HG03097 (cell line): ENCODE measurements around the gene TOP2A.

ENCODE experiments used
- ATAC-seq: cut with Tn5 transposase; IDR thresholded peaks from one replicate; pipeline ENCODE4 v1.9.1; 2021; ENCODE audit not compliant: unreplicated experiment, low FRiP score

TOP2A gene

DNA sequence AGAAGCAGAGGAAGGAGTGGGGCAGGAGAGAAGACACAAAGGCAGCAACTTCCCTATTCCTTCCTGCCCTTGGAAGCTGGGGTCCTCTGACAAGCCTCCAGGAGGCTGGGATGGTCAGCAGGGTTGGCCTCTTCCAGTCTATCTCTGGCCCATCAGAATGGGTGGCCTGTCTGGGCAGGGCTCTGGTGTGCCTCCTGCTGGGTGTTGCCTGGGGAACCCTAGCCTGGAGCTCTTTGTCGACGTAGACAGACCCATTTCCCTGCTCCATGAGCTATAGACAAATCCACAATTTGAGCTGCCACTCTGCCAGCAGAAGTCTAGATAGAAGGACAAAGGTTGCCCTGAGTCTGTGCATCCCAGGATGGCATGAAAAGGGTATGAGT, 36.9 kb upstream of the TOP2A start:
- ATAC-seq: no peak

DNA sequence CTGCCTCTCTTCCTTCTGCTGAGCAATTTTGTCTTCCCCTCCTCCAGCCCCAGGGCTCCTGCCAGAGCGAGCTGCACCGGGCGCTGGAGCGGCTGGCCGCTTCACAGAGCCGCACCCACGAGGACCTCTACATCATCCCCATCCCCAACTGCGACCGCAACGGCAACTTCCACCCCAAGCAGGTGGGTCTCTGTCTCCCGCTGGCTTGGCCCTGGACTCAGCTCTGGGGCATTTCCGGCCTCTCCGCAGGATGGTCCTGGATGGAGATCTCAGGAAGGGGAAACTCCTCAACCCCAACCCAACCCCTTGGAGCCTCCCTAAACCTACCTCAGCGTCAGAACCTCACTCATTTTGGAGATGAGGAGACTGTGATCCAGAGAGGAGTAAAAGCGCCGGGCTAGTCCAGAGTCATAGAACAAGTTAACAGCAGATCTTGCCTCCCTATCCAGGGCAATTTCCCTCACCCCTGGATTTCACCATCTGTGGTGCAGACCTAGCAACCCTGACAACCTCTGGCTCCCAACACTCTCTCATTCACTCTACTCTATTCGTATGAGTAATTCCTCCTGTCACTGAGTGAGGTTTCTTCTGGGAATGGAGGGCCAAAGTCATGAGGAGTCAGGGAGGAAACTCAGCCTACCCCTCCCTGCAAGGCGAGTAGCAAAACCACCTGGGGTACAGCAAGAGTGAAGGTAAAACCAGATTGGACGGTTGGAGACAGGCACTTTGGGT, 36.4 kb upstream of the TOP2A start:
- ATAC-seq: no peak

DNA sequence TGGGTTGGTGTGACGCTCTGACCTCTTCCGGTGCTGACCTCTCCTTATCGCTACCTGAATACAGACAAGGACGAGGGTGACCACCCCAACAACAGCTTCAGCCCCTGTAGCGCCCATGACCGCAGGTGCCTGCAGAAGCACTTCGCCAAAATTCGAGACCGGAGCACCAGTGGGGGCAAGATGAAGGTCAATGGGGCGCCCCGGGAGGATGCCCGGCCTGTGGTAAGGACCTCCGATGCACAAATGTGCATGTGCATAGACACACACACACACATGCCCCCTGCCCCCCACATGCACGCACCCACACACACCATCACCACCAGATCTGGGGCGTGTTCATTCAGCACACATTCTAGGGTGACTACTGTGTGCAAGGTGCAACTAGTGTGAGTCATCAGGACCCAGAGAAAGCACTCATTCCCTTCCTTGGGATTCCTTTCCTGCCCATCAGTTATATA, 35.3 kb upstream of the TOP2A start:
- ATAC-seq: no peak

DNA sequence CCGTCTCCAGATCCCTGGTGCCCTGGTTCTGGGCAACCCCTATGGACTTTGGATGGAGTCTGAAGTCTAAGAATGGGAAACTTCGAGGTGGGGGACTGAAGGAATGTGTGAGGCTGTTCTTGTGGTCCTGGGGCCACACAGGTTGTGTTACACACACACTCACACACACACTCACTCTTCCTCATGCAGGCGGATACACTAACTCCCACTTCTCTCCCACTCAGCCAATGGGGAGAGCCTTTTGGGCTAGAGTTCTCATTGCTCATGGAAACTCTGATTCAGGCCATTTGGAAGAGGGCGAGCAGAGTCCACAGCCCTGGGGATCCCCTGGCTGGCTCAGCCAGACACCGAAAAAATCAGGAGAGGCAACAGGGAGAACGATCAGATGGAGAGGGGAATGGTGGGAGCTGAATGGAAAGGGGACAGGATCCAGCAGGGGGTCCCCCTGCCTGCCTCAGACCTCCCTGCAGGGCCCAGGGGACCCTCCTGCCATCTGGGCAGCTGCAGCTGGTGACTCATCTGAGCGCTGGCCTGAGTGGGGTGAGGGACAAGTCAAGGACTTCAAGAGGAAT, 34.6 kb upstream of the TOP2A start:
- no peak for ATAC-seq

GRCh38 chr17:40451420-40451819, 33.7 kb upstream of the TOP2A start:
- no peak for ATAC-seq

DNA sequence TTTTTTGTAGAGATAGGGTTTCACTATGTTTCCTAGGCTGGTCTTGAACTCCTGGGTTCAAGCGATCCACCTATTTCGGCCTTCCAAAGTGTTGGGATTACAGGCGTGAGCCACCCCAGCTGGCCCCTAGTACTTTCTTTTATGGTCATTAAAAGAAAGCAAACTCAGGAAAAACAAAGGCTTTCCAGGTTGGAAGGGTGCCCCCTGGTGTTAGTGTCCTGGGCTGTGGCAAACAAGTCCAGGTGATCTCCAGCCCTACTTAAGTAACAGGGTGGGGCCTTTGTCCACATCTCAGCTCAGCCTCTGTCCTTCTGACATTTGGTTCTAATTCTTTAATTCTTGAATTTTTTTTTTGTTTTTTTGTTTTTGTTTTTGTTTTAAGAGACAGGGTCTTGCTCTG, 32.5 kb upstream of the TOP2A start:
- ATAC-seq: no peak

DNA sequence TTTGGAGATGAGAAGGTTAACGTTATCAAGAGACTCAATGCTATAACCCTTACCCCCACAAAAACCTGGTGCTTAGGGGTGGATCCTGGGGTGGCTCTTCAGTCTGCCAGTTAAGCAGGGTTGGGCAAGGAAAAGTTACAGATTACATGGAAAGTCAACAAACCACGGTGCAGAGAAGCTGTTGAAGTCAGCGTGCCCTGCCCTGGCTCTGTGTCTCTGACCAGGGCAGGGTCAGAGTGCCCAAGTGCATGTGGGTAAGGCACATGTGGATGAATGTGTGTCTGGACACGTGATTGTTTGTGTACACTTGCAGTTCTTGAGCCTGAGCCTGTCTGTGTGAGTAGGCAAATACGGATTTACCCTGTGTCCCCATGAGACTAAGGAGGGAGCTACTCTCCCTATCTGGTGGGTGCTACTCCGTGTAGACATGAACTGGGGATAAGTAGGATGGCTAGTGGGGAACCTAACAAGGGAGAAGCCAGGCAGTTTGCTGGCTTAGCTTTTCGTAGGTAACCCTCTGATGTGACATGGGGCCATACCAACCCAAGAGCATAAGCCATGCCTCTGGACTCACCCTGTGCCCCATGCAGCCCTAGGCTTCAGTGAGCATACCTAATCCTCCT, 31.1 kb upstream of the TOP2A start:
- ATAC-seq: no peak

DNA sequence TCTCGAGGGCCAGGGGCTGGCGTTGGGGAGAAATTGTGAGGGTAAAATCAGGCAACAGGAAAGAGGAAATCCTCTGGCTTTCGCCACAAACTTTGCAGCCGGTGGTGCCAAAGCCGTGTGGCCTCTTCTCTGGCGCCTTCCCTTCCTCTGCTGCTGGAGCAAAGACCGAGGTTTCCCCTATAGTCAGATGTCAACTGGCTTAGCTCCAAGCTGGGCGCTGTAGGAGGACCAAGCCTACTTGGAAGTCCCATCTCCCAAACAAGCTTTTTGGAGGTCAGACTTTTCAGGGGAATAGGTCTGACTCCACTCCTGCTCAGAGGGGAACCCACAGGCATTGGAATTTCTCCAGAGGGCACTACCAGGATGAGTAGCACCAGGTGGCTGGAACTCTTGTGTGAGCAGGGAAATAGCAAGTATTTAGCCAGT, 30.5 kb upstream of the TOP2A start:
- ATAC-seq: no peak

DNA sequence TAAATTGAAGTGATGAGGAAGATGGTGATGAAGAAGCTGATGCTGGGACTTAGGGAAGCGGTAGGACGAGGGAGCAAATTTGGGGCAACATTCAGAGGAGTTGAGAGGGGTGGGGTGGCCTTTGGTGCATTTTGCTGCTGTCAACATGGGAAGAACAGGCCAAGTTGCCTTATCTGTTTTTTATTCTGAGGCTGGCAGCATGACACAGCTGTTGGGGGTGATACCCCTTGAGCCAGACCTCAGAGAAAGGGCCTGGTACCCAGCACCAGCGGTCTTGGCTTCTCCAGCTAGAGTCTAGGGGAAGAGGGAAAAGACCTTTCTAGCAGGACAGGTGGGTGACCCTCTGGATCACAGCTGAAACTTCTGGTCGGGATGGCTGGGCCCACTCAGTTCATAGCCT, 30.1 kb upstream of the TOP2A start:
- ATAC-seq: no peak

- no peak for ATAC-seq
These were observed 29.5 kb upstream of the TOP2A start for GRCh38 chr17:40447148-40447644.

DNA sequence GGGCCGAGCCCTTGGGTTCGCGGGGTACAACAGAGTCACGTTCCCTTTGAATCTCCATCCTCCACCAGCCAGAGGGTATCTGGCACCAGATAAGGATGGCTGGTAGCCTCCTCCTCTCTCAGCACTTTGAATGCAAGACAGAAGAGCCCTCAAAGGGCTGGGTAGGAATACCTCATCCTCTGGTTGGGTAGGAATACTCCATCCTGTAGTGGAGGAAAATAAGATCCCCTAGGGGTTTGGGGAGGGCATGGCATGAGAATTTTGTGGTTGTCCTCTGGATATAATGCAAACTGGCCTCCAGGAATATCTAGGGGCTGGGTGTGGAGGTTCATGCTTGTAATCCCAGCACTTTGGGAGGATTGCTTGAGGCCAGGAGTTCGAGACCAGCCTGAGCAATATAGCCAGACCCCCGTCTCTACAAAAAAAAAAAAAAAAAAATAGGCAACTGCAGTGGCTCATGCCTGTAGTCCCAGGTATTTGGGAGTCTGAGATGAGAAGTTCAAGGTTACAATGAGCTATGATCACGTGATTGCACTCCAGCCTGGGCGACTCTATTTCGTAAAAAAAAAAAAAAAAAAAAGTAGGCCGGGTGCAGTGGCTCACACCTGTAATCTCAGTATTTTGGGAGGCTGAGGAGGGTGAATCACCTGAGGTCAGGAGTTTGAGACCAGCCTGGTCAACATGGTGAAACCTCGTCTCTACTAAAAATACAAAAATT, 28.2 kb upstream of the TOP2A start:
- ATAC-seq: no peak

DNA sequence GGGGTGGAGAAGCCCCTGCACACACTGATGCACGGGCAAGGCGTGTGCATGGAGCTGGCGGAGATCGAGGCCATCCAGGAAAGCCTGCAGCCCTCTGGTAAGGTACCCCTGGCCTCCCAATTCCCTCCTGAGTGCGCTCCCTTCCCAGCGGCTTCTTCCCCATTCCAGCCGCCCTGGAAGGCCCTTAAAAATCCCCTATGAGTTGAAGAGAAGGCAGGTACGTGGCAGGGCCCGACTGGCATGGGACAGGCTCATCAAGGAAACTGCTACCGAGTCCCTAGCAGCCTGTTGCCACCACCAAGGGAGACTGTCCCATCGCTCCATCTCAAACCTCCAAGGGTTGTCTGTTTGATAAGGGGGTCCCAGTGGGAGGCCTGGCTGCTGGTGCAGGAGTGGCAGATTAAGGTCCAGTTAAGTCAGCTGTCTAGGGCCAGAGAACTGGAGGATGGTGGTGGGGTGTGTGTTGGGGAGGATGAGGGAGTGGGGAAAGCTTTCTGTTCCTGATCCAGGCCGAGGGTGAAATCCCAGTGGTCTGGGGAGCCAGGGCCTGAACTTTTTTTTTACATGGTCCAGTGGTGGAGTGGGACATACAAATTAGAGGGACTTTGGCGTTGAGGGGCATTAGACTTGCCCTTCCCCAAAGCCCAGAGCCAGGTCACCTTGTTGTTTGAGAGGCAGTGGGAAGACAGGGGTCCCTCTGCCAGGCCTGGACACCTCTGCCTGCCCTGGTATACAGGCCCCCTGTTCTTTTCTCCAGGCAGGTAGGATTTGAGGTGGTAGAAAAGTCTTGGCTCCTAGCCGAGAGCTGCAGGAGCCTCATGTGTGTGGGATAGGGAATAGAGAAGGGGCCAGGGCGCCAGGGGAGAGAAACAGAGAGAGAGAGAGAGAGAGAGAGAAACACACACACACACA, 26.5 kb upstream of the TOP2A start:
- no peak for ATAC-seq

- ATAC-seq: no peak
These were observed 25.7 kb upstream of the TOP2A start, which contains the start of gene IGFBP4 for GRCh38 chr17:40443196-40443987. Gene IGFBP4, plus strand, starts transcription at chr17:40443450. Its CDS starts 286 bp downstream, at chr17:40443736.

DNA sequence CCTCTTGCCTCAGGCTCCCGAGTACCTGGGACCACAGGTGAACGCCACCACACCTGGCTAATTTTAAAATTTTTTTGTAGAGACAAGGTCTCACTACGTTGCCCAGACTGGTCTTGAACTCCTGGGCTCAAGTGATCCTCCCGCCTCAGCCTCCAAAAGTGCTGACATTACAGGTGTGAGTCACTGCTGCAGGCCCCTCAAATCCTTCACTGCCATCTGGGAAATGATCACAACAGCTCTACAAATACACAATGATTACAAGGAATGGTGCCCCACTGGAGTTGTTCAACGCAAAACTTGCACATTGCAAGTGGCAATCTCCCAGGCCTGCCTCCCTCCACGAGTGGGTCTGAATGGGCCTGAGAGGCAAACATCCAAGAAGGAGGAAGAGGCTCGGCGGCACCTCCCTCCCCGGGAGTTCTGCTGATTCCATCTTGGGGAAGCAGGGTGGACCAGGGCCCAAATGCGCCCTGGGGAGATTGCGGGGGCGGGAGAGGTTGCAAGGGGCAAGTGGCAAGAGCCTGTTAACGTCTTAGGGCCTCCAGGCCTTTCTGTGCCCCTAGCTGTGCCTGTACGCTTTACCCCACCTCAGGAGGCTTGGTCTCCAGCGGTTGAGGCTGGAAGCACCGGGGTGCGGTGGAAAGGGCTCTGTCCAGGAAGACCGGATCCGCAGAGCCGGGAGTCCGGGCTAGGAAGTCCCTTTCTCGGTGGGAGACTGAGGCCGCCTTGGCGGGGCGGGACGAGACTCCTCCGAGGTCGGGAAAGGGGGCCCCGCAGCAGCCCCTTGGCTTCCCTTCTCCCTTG, 24.9 kb upstream of the TOP2A start:
- no peak for ATAC-seq

- ATAC-seq: no peak
These were observed 22.5 kb upstream of the TOP2A start for GRCh38 chr17:40440166-40440565.

- ATAC-seq: no peak
These were observed 19.5 kb upstream of the TOP2A start for GRCh38 chr17:40437095-40437732.

- ATAC-seq: no peak
These were observed 18.9 kb upstream of the TOP2A start for GRCh38 chr17:40436636-40437035.
